GM12801 (cell line): ENCODE data around the gene TSC22D3.

ENCODE experiments used
- CTCF ChIP-seq: IDR thresholded peaks from one replicate; pipeline ENCODE4 v1.5.1; 2011; ENCODE audit warnings: control low read depth; ENCODE audit not compliant: insufficient read length; ENCODE audit errors: extremely low read depth

The TSC22D3 gene

GRCh38 chrX:107736781-107737531, 38.6 kb downstream of the TSC22D3 start:
- TF ChIP-seq CTCF, result no peak

GRCh38 chrX:107734646-107735045, 40.9 kb downstream of the TSC22D3 start:
- no peak for TF ChIP-seq CTCF

GRCh38 chrX:107733686-107734085, 41.9 kb downstream of the TSC22D3 start:
- no peak for TF ChIP-seq CTCF

GRCh38 chrX:107731831-107732502, 43.6 kb downstream of the TSC22D3 start:
- TF ChIP-seq CTCF, result no peak

- no peak for TF ChIP-seq CTCF
These were observed 44.4 kb downstream of the TSC22D3 start for GRCh38 chrX:107730991-107731766.

- no peak for TF ChIP-seq CTCF
These were observed 45.3 kb downstream of the TSC22D3 start for GRCh38 chrX:107730298-107730655.

GRCh38 chrX:107729558-107730297, 45.9 kb downstream of the TSC22D3 start:
- no peak for TF ChIP-seq CTCF
